HG03060 (cell line): Measurements from ENCODE around the gene SYT12.
"Not testable (repeated sequence)": the region's sequence is repeated elsewhere in the genome, so short reads cannot be mapped to it uniquely, and the experiment has no call there.

ENCODE experiments used
- ATAC-seq: cut with Tn5 transposase; IDR thresholded peaks from one replicate; pipeline ENCODE4 v1.9.1; 2021; ENCODE audit warnings: low read depth, moderate number of reproducible peaks; ENCODE audit not compliant: unreplicated experiment

The SYT12 gene

DNA sequence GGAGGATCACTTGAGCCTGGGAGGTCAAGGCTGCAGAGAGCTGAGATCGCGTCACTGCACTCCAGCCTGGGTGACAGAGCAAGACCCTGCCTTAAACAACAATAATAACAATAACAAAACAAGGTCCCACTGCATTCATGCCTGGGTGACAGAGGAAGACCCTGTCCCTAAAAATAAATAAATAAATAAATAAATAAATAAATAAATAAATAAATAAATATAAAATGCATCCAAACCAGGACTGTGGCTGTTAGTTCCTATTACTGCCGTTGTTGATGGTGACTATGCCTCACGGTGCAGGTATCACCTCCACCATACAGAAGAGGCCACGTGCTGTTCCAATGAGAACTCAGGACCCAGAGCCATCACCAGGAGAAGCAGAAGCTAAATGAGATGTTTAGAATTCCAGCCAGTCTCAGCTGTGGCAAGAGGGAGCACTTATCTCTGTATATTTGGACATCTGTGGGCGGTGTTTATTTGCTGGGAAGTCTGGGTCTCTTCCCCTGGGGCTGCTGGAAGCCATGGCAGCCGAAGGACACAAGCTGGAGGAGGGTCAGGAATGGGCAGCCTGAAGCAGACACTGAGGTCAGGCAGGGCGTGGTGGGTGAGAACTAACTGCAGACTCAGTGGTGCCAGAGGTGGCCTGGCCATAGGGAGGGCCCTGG is 26.2 kb upstream of the SYT12 start:
- ATAC-seq: no peak

DNA sequence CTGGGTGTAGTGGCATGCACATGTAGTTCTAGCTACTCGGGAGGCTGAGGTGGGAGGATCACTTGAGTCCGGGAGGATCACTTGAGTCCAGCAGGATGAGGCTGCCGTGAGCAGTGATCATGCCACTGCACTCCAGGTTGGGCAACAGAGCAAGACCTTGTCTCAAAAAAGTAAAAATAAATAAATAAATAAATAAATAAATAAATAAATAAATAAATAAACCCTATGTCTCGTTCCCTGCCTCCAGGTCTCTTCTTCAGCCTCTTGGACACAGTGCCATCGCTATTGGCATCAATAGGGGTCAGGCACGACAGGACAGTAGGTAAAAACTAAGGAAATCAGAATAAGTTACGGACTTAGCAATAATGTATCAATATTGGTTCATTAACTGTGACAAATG is 23.4 kb upstream of the SYT12 start:
- ATAC-seq: no peak

DNA sequence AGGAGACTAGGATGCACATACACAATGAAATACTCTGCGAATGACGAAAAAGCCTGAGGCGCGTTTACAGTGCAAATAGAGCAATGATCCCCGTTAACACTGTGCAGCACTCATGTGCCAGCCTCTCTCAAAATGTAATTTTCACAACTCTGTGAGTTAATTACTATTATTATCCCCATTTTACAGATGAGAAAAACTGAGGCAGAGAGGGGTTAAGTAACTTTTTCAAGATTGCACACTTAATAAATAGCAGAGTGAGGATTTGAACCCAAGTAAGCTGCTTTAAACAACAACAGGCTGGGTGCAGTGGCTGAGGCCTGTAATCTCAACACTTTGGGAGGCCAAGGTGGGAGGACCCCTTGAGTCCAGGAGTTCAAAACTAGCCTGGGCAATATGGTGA is 21.6 kb upstream of the SYT12 start:
- no peak for ATAC-seq

DNA sequence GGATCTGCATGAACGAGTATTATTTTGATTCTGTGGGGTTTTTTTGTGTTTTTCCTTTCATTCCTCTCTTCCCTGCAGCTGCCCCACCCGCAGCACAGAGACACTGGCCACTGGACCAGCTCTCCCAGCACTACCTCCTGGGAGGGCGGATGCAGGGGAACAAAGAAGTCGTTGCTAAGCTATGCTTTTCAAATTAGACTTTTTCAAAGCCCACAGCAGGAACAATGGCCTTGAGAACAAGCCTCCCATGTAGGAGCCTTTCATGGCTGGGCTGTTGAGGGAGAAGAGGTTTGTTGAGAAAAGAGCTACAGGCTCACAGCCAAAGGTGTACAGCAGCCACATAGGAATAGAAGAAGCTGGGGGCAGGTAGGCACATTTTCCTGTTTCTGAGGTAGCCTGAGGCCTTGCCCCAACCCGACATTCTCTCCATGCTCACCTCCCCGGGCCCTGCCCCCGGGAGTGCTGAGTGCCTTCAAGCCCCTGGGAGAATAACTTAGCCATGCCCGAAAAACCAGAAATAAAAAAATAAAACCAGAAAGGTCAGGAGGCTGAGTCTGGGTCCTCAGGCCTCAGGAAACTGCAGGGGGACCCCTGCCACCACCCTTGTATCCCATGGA is 20.5 kb upstream of the SYT12 start:
- no peak for ATAC-seq

DNA sequence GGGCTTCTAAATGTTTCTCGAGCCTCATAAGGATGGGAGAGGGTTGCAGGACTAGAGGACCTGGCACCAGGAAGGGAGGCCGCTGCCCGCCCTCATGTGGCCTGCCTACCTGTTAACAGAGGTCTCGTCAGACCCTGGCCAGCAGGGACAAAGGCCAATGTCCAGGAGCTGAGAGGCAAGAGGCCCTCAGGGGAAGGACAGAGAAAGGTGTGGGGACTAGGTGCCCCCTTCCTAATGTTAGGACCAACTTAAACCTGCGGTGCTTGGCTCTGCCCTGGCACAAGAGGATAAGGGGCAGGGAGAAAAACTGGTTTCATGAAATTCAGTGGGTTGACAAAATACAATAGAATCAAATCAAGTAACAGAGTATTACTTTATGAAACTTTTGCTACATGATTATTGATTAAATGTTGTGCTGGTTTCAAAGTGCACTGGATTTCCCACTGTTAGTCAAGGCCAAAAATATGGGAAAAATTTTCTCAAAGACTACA is 20.0 kb upstream of the SYT12 start:
- no peak for ATAC-seq

DNA sequence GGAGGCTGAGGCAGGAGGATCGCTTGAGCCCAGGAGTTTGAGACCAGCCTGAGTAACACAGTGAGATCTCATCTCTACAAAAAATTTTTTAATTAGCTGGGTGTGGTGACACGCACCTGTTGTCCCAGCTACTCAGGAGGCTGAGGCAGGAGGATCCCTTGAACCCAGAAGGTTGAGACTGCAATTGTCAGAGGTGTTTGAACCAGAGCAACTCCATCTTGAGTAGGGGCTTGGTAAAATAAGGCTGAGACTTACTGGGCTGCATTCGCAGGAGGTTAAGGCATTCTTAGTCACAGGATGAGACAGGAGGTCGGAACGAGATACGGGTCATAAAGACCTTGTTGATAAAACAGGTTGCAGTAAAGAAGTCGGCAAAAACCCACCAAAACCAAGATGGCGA is 17.7 kb upstream of the SYT12 start:
- not testable (repeated sequence) for ATAC-seq

DNA sequence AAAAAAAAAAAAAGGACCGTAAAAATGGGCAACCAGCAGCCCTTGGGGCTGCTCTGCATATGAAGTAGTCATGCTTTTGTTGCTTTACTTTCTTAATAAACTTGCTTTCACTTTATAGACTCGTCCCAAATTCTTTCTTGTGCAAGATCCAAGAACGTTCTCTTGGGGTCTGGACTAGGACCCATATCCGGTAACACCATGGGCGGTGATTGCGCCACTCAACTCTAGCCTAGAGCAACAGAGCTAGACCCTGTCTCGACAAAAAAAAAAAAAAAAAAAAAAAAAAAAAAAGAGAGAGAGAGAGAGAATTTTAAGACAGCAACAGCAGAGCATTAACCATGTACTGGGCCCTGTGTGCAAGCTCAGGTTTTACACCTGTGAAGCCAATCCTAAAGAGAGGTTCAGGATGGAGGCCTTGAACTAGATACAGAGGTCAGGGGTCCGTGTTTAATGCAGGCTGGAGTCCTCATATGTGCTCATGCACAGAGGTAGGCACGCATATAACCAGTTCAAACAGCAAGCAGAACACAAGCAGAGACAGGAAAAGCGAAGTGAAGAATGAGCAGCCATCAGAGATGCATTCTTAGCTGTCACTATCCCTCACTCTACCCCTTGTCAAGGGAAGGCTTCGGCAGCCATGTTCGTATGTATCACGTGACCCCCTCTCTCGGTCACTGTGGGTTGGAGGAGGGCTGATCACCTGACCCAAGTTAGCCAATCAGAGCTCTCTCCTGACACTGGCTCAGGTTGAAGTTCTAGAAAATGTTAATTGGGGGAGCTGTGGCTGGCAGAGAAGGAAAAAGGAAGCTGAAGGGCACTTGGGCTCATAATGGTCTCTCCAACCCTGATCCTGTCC is 16.7 kb upstream of the SYT12 start:
- no peak for ATAC-seq

DNA sequence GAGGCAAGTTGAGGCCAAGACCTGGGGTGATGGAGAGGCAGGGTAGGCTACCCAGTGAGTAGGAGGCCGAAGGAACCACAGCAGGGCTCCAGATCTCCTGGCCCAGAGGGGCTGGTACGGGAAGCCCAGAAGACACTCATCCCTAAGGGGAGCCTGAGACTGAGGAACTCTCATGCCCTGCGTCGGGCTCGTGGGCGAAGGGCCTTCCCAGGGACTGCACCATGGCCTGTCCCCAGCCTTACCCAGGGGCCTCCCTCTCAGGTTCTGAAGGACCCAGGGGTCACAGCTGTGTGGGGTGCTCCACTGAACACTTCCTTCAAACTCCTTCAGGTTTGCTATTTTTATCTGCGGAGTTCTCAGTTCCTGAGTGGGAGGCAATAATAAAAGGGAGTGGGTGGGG is 15.8 kb upstream of the SYT12 start:
- no peak for ATAC-seq

DNA sequence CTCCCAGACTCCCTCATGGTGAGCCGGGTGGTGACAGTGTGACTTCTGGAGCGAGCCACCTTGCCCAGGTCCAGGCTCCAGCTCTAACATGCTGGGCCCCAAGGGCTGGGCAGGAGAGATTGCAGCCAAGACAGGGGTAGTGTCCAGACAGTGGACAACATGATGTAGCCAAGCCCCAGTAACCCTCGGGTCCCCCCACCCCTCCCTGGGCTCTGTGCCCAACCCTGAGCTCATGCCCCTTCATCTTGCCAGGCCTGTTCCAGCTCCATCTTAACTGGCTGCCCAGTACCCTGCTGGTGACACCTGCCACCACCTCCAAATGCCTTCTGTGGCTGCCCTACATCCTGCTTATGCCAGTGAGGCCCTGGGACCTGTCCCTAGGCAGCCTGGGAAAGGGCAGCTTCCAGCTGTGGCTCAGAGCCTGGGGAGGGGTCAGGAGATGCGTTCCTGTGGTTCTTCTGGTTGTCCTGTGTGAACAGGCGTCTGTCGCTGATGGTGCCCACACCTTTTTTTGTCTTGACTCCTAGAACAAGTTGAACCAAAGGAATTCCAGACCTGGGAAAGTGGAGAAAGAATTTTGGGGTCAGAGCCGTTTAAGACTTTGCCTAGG is 12.5 kb upstream of the SYT12 start:
- ATAC-seq: no peak

DNA sequence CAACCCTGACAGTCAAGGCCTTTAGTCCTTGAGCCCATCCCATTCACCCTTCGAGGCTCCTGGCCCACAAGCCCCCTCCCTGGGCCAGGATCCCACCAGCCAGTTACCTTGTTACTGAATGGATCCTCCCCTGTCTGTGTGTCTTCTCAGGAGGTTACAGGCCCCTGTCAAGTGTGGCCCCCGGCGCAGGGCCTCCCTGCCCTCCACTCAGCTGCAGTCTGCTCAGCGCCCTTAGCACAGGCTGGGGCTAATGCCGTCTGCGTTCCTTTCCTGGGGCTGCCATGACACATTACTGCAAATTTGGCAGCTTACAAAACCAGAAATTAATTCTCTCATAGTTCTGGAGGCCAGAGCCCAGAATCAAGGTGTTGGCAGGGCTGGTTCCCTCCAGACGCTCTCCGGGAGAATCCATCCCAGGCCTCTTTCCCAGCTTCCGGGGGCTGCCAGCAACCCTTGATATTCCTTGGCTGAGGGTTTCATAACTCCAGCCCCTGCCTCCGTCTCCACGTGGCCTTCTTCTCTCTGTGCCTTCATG is 9.4 kb upstream of the SYT12 start:
- no peak for ATAC-seq

DNA sequence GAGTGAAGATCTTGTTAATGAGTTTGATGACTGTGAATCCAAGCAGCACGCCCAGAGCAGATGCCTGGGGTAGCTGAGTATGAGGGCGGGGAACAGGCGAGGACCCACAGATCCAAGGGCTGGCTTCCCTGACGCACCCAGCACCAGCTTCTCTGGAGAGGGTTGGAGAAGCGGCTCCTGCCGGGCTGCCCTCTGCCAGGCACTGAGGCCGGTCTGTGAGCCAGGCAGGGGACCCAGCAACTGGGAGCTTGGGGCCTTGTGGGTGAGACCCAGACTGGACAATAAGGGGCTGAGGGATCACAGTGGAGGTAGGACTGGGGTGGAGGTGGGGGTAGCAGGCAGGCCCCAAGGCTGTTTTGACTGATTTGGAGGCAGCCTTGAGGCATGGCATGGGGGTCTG is 8.6 kb upstream of the SYT12 start:
- ATAC-seq: no peak

DNA sequence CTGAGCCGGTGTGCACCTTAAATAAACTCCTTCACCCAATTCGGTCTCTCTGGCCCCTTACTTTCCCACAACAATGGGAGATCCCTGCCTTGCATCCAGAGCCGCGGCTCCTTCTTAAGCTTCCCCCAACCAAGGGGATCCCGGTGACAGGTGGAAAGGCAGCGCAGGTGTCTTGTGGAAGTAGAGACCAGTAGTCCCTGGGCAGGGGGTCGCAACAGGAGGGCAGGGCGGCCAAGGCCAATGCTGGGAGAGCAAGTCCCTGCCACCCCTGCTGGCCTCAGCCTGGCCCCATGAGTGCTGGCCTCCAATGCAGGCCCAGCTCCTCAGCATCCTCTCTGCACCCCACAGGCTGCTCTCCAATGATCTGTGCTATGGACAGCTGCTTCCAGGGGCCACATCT is 7.9 kb upstream of the SYT12 start:
- no peak for ATAC-seq

DNA sequence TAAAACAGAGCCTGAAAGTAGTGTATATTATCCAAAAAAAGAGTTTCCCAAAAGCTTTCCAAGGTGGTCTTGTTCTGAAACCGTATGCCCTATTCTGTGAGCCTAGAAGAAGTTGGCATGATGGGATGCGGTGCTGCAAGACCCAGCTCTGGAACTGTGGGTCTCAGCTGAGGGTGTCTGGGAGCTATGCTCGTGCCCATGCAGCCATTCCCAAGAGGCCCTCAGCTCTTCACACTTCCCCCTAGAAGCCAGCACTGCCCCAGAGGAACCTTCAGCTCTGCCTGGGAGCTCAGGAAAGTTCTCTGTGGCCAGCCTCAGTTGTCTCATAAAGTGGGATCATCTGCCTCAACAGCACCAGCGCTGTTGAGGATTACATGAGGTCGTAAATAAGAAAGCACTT is 6.4 kb upstream of the SYT12 start:
- no peak for ATAC-seq

DNA sequence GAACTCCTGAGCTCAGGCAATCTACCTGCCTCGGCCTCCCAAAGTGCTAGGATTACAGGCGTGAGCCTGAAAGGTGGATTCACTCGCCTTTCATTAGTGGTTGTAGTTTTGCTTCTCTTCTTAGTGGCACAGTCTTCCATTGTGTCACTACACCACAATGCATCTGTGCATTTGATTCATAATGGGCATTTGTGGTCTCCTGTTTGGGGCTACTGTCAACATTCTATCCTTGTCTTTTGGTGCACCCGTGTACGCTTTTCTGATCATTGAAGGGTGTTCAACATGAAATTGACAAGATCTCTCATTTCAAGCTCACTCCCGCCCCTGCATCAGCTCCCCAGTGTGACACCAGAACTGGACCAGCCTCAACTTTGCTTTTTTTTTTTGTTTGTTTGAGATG is 2.0 kb upstream of the SYT12 start:
- no peak for ATAC-seq

DNA sequence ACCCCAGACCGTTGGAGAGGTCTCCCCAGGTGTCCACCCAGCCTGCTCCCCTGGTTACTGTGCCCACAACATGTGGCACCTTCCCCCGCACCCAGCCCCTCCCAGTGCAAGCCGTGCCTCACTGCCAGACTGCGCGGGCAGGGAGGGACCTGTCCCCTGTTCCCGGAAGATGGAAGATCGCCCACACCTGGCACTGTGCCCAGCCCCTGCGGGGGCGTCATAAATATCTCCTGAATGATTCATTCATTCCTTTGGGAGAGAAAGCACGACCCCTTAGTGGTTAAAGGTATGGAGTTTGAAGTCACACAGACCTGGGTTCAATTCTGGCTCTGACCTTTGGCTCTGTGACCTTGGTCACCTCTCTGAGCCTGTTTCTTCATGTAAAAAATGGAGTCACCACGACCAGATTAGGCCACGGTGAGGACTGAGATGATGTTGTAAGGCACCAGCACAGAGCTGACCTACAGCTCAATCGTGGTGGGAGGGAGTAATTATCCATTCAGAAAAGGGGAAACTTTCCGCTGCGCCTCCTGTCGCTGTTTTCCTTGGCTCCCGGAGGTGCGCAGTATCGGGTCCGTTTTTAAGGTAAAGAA is 497 bp upstream of the SYT12 start:
- no peak for ATAC-seq

DNA sequence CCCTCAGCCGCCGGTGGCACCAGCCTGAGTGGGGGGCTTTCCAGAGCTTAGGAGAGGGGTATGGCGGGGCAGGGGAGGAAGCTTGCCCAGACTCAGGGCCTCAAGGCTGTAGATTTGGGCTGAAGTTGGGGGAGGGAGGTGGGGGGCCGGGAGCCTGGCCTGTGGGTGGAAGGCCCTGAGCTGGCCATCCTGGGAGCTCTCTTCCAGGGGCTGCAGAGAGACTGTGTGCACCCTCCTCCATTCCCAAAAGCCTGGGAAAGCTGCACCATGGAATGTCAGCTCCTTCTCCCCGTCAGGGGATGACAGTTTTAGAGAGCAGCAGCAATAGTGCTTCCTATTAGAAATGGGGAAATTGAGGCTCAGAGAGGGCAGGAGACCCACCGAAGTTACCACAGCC is 1.0 kb downstream of the SYT12 start:
- no peak for ATAC-seq

DNA sequence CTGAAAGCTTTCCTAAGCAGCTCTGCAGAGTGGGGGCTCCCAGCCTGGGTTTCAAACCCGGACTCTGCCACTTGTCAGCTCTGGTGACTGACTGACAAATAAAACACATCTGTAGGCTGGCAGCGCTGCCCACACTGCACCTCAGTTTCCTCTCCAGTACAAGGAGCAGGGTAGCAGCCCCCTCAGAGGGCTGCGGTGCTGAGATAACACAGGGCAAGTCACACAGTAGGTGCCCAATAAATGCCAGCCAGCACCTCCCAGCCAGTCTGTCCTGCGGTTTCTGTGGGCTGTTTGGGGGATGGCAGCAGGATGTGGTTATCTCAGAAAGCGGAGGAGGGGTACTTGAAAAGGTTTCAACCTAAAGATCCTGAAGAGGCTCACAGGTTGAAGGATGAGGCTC is 1.5 kb downstream of the SYT12 start:
- ATAC-seq: no peak

DNA sequence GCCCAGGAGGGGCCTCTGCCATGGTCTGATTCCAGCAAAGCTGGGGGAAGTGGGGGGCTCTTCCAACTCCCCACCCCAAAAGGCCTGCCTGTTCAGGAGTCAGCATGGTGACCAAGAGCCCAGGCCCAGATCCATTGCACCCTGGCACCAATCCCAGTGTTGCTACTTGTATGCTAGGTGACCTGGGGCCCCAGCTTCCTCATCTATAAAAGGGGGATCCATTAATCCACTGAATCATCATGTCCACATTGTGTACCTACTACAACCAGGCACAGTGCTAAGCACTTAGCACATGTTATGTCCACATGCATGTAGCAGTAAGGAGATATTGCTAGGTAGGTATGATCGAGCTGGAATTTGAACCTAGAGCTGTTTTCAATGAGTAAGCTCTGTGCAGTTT is 2.0 kb downstream of the SYT12 start:
- ATAC-seq: no peak

DNA sequence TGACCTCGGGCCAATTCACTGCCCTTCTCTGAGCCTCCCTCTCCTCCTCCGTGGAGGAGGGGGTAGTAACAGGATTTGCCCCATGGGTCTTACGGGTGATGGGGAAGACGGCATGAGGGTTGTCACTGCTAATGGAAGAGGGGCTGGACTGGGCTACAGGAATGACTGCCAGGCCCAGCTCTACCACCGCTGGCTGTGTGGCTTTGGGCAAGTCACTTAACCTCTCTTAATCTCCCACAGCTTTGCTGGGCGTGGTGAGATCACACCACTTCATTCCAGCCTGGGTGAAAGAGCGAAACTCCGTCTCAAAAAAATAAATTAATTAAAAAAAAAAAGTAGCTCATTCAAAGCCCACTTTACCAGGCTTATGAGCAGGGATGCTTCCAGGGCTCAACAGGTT is 2.8 kb downstream of the SYT12 start:
- ATAC-seq: no peak

DNA sequence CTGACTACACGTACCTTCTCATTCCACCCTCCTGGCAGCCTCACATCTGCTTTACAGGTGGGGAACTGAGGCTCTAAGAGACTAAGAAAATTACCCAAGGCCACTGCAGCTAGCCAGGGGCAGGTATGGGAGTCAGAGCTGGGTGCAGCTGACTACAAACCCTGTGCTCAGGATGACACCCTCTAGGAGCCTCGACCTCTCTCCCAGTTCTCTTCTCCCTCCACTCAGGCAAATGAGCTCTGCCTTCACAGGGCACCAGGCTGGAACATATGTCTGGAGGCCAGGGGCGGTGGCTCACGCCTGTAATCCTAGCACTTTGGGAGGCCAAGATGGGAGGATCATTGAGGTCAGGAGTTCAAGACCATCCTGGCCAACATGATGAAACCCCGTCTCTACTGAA is 4.0 kb downstream of the SYT12 start:
- no peak for ATAC-seq

DNA sequence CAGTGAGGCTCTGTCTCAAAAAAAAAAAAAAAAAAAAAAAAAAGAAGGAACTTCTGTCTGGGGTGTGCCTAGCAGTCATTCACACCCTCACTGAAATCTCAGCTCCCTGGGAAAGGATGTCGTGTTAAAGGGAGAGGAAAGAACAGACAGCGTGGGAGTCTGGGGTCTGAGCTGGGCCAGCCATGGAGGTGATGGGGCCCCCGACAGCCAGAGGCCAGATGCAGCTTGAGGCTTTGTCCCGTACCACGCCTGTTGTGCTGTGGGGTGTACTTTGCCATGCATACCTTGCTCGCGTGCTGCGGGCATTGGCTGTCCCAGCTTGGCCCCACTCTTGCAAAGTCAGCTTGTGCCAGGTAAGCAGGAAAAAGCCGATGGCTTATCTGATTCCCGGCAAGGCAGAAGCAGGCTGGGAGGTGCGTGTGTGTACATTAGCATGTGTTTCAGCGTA is 4.6 kb downstream of the SYT12 start:
- ATAC-seq: no peak
